Stimulated activated memory B cell treated with anti-CD40 and anti-IgM and Interleukin-4, amounts not matched to agents 10 μg/mL and 1 μg/mL and 100 μg/mL, for 72 hours (primary cell): Measurements from ENCODE around the gene CSNK2A1.
A peak's percentile ranks its signal among the peaks of the same experiment; 100 is the strongest.

ENCODE experiments used
- ATAC-seq: fragments of 150-1000 bp; cut with Tn5 transposase; 2 replicates; pipeline ENCODE4 v1.10.0; 2021
- H3K27ac Mint-ChIP-seq: one replicate; pipeline ENCODE4 v1.8.0; 2022; ENCODE audit warnings: mild to moderate bottlenecking, mixed read lengths
- H3K27me3 Mint-ChIP-seq: one replicate; pipeline ENCODE4 v1.8.0; 2022; ENCODE audit warnings: mixed read lengths
- H3K36me3 Mint-ChIP-seq: one replicate; pipeline ENCODE4 v1.8.0; 2022; ENCODE audit warnings: mixed read lengths
- H3K4me1 Mint-ChIP-seq: one replicate; pipeline ENCODE4 v1.8.0; 2022; ENCODE audit warnings: mixed read lengths
- H3K4me3 Mint-ChIP-seq: one replicate; pipeline ENCODE4 v1.8.0; 2022; ENCODE audit warnings: mild to moderate bottlenecking, moderate library complexity, mixed read lengths
- H3K9me3 Mint-ChIP-seq: one replicate; pipeline ENCODE4 v1.8.0; 2022; ENCODE audit warnings: mixed read lengths

CSNK2A1 gene

DNA sequence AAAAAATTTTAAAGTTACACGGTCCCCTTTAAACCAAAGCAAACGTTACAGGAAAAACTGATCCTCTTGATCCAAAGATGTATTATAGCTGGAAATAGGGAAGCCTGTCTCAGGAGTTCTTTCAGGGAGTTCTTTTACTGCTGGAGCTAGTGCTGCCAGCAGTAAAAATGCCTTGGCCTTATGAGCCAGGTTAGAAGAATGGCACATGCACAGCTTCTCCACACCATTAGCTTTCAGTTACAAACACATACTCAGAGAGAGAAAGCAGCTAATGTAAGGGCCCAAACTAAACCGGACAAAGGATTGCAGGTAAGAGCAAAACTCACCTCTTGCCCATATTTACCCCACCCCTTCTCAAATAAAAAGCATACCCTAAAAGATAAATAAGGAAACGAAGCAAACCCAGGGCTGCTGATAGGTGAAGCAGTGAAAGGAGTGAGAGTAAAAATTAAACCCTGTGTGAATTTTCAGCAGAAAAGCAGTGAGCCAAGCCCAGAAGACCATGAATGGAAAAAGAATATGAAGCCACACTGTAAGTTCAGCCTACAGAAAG lies 100.3 kb downstream of the CSNK2A1 start:
- no peak for ATAC-seq
- H3K27me3 Mint-ChIP-seq: no peaks in the 10 kb centered on the region
- no peaks in the 10 kb centered on the region for H3K9me3 Mint-ChIP-seq
- no peak overlapping the region for H3K27ac Mint-ChIP-seq
- H3K4me3 Mint-ChIP-seq: no peak overlapping the region
- peaks cover 19% of the 10 kb centered on the region for H3K4me1 Mint-ChIP-seq
- peaks cover 64% of the 10 kb centered on the region for H3K36me3 Mint-ChIP-seq

DNA sequence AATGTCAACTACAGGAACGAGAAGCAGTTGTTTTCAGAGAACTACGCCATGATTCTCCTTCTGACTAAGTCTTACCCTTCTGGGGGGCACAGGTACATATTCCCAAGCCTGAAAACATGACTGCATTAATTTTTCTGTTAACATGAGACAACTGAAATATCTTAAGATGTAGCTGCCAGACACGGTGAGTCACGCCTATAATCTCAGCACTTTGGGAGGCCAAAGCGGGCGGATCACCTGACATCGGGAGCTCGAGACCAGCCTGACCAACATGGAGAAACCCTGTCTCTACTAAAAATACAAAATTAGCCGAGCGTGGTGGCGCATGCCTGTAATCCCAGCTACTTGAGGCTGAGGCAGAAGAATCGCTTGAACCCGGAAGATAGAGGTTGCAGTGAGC lies 103.0 kb downstream of the CSNK2A1 start:
- Mint-ChIP-seq H3K4me1 (peaks cover 36% of the 10 kb centered on the region), H3K27me3 (no peaks in the 10 kb centered on the region), H3K27ac (no peak overlapping the region), H3K4me3 (no peak overlapping the region), H3K9me3 (no peaks in the 10 kb centered on the region), H3K36me3 (peaks cover 82% of the 10 kb centered on the region)
- no peak for ATAC-seq

DNA sequence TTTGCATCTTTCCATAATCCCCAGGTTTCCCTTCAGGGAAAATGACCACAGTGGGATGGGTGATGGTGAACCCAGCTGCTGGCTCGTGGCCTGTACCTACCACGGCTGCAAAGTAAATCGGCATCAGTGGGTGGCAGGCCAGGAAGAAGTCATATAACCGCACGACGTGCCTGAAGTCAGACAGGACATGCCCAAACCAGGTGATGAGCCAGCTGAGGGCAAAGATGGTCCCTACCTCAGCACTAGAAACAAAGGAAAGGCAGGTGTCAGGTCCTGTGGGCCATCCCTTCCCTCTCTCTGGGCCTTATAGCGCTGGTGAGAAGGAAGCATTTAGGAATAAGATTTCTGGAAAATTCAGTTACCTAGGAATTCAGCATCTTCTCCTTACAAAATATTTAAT lies 103.4 kb downstream of the CSNK2A1 start:
- peaks cover 41% of the 10 kb centered on the region for H3K4me1 Mint-ChIP-seq
- no peak overlapping the region for H3K4me3 Mint-ChIP-seq
- no peak overlapping the region for H3K27ac Mint-ChIP-seq
- H3K36me3 Mint-ChIP-seq: peaks cover 82% of the 10 kb centered on the region
- no peaks in the 10 kb centered on the region for H3K9me3 Mint-ChIP-seq
- no peak for ATAC-seq
- no peaks in the 10 kb centered on the region for H3K27me3 Mint-ChIP-seq

DNA sequence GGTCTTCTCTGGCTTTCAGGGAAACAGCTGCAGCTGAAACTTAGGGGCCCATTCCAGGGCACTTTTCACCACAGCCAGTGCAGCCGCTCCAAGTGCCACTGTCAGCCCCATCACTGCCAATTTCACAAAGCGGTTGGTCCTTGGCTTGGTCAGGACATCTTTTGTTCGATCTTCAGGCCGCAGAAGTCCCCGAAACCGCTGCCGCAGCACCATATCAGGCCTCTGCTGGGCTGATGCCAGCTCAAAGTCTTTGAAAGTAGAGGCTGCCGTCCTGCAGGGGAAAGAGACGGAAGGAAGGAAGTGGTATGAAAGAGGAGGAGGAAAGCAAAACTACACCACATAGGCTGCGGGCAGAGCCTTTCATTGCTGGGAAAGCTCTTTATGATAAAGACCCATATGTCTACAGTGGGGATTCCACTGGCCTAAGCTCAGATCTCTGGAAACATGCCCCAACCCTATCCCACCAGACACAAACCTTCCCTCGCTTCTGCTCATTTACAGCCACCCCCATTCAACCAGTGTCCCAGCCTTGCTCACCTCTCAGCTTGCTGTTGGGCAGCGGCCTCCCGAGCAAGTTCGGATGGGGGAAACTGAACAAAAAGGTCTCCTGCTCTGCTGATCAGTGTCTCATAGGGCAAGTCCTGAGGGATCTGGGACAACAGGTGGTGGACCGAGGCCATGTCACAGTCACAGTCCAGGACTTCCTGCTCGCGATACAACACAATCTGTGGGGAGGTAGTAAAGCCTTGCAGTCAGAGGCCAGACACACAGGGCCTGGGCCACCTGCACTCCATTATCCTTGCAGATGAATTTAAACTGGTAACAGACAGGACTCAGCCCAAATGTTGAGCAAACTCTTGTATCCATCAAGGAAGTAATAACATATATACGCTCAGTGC lies 104.8 kb downstream of the CSNK2A1 start:
- peaks cover 54% of the 10 kb centered on the region for H3K4me1 Mint-ChIP-seq
- ATAC-seq: peak; percentile 60
- H3K36me3 Mint-ChIP-seq: peaks cover 71% of the 10 kb centered on the region
- no peaks in the 10 kb centered on the region for H3K9me3 Mint-ChIP-seq
- H3K4me3 Mint-ChIP-seq: peak overlapping the region; percentile 19
- H3K27me3 Mint-ChIP-seq: no peaks in the 10 kb centered on the region
- H3K27ac Mint-ChIP-seq: peak overlapping the region; percentile 68

DNA sequence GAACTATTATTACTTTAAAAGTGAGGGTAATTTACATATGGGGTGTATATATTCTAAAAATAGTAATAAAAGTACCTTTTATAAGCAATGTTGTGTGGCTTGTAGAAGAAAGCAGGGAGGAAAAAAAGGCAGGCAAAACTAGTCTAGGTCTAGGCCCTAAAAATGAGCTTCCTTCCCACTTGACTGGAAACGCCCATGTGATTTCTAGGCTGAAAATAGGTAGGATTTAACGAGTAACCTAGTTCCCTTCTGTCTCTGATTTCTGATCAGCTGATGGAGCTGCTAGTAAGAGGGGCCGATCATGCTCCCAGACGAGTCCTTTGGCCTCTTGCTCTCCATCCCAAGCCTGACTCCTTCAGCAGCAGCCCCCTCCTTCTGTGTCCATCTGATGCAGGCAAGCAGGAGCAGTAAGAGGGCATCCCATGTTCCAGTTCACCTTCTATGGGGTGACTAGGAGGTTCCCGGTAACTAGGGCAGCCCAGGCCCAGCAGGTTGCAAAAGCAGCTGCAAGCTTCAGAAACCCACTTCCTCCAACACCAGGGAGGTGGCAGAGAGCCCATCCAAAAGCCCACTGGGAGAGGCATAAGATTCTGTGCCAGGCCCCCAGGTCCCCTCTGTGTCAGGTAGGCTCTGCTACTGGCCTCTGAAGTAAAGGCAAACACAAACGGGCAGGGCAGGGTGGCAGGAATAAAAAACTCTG lies 105.7 kb downstream of the CSNK2A1 start:
- ATAC-seq: no peak
- Mint-ChIP-seq H3K36me3 (peaks cover 64% of the 10 kb centered on the region), H3K4me1 (peaks cover 63% of the 10 kb centered on the region), H3K4me3 (no peak overlapping the region), H3K27ac (peak overlapping the region; percentile 68), H3K27me3 (no peaks in the 10 kb centered on the region), H3K9me3 (no peaks in the 10 kb centered on the region)

DNA sequence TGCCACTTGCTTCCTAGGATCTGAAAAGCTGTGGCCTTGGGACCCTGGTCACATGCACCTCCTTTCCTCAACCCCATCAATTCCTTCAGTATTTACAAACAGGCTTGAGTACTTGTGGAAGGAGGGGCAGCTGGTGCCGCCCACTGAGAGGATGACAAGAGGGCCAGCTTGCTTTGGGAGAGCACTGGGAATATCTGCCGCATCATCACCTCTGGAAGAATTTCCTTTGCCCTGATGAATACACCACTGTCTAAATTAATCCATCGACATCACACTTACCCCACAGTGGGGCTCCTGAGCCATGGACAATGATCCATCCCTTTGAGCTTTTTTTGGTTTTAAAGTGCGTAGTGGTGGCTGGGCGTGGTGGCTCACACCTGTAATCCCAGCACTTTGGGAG lies 107.1 kb downstream of the CSNK2A1 start:
- Mint-ChIP-seq H3K36me3 (peaks cover 57% of the 10 kb centered on the region), H3K27ac (no peak overlapping the region), H3K9me3 (no peaks in the 10 kb centered on the region), H3K4me1 (peaks cover 73% of the 10 kb centered on the region), H3K27me3 (no peaks in the 10 kb centered on the region), H3K4me3 (no peak overlapping the region)
- no peak for ATAC-seq

DNA sequence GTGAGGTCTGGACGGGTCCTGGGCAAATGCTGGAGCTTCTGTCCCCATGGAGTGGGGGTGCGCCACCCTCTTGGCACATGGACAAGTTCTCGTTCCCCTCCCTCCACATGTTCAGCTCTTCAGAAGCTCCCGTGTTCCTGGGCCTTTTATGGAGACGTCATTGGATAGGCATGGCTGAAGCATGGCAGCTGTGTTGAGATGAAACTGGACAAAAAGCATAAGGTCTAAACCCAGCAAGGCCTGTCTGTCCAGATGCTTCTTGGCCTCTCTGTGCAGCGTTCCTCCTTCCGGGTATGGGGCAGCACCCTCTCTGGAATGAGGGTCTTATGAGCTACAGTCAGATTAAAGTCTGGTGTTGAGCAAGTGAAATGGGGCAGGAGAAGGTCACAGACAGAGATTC lies 108.0 kb downstream of the CSNK2A1 start:
- Mint-ChIP-seq H3K27ac (peak overlapping the region; percentile 27), H3K4me1 (peaks cover 81% of the 10 kb centered on the region), H3K4me3 (no peak overlapping the region), H3K9me3 (no peaks in the 10 kb centered on the region), H3K36me3 (peaks cover 60% of the 10 kb centered on the region), H3K27me3 (no peaks in the 10 kb centered on the region)
- ATAC-seq: no peak

DNA sequence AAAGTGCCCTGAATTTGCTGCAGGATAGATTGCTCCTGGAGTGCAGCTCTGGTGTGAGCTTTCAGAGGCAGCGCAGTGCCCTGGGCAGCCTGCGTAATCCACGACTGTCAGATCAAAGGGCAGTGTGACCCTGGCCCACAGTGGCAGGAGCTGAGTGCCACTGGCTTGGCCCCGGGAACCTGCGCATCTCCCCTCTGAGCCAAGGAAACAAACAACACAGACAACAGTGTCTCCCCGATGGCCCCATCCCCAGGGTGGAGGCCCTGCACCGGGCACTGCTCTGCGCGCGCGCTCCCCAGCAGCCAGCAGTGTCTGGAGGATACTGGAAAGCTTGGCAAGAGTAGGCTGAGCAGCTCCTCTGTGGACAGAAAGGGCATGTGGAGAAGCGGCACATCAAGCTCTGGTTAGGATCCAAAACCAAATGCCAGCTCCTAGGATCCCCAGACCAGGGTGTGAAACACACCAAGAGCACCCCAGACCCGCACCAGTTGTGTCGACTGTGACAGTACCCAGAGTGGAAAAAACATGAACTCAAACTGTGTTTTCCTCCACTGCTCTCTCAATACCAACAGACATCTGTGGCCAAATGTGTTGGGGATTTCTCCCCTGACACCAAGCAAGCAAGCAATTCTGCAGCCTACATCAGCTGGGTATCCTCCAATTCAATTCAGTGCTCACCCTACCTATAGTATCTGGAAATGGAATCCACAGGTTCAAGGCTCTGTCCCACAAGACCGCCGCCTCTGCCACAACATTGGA lies 108.8 kb downstream of the CSNK2A1 start:
- no peak overlapping the region for H3K4me3 Mint-ChIP-seq
- H3K9me3 Mint-ChIP-seq: no peaks in the 10 kb centered on the region
- peak overlapping the region; percentile 85 for H3K27ac Mint-ChIP-seq
- H3K27me3 Mint-ChIP-seq: no peaks in the 10 kb centered on the region
- peaks cover 63% of the 10 kb centered on the region for H3K36me3 Mint-ChIP-seq
- H3K4me1 Mint-ChIP-seq: peaks cover 77% of the 10 kb centered on the region
- ATAC-seq: no peak

DNA sequence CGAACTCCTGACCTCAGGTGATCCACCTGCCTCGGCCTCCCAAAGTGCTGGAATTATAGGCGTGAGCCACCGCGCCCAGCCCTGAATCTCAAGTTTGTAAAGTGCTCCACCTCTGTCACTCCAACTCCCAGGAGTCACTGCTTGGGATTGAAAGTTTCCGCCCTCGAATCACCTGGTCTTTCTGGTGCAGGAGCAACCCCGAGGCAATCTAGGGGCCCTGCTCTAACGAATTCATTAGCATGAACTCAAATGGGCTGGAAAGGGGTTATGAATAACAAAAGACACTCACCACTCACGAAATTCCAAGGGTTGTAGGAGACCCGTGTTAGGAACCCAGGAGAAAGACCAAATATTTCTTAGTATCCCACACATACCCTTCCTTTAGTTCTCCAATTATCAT lies 109.4 kb downstream of the CSNK2A1 start:
- Mint-ChIP-seq H3K27me3 (no peaks in the 10 kb centered on the region), H3K36me3 (peaks cover 57% of the 10 kb centered on the region)

DNA sequence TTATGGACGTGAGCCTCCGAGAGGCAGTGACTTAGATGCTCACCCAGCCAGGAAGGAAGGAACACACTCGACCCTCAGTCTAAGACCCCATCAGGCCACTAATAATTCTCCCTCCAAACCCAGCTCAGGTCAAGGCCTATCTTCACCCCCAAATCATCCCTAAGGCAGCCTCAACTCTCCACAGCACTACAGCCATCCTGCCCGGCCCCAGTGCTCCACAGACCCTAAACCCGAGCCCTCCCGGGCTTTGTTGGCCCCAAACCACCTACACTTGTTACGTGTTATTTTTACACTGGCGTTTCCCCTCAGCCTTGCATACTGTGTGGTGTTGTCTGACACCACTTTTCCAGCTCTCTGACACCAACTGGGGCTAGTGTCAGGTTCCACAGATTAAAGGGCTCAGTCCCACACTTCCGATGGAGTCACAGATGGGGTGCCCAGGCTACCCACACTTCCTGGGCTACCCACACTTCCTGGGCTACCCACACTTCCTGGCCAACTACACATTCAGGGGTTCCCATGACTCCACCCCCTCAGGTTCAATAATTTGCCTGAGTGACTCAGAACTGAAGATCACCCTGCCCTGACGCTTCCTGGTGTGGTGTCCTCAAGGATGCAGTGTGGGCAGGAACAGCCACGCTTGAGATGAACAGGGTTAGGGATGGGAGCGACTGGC lies 110.2 kb downstream of the CSNK2A1 start:
- Mint-ChIP-seq H3K9me3 (no peaks in the 10 kb centered on the region), H3K36me3 (peaks cover 51% of the 10 kb centered on the region), H3K27me3 (no peaks in the 10 kb centered on the region), H3K4me3 (peak overlapping the region; percentile 55), H3K4me1 (peaks cover 63% of the 10 kb centered on the region), H3K27ac (peak overlapping the region; percentile 85)
- ATAC-seq: peak; percentile 82

More for the DNA sequence above, 109.4 kb downstream of the CSNK2A1 start:
- Mint-ChIP-seq H3K27ac (peak overlapping the region; percentile 85), H3K4me3 (peak overlapping the region; percentile 16), H3K4me1 (peaks cover 71% of the 10 kb centered on the region), H3K9me3 (no peaks in the 10 kb centered on the region)
- no peak for ATAC-seq

DNA sequence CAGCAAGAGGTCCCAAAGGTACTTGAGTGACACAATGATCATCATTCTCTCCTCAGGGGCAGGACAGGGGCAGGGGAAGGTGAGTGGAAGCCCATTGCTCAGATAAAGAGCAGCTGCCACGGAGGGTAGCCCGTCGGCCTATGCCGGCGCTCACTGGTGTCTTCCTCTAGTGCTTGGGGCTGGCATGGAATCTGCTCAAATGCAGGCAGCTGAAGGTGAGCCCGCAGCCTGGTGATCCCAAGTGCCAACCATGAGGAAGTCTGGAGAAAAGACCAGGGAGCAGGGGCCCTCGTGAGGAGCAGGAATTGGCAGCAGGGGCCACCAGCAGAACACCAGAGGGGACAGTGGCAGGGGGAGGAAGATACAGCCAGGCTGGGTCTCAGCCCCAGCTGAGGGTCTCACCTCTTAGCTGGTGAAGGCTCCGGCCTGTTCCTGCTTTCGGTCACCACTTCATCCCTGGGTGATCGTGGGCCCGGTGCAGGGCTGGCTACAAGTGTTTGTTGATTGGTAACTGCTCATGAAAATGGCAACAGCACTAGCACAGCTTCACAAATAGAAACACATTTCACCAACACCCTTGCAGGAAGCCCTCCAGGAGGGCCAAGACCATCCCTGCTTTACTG lies 110.8 kb downstream of the CSNK2A1 start:
- no peaks in the 10 kb centered on the region for H3K9me3 Mint-ChIP-seq
- H3K36me3 Mint-ChIP-seq: peaks cover 55% of the 10 kb centered on the region
- H3K27me3 Mint-ChIP-seq: no peaks in the 10 kb centered on the region
- ATAC-seq: no peak
- H3K27ac Mint-ChIP-seq: peak overlapping the region; percentile 85
- H3K4me3 Mint-ChIP-seq: no peak overlapping the region
- H3K4me1 Mint-ChIP-seq: peaks cover 57% of the 10 kb centered on the region

DNA sequence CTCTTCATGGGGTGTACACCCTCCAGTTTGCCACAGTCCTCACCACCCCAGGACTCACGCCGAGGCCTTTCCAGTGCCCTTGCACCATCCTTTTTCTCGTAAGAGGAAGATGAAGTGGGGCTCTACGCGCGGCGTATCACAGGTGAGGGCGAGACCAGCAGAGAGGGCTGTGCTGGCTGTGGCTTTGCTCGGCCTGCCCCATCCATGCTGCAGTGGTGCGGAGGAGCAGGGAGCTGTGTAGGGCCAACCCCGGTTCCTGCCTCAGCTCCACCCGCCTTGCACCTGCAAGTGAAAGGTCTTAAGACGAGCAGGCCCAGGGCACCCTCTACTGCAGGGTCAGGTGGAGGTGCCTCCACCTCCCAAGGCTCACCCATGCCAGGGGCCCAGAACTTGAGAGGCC lies 111.4 kb downstream of the CSNK2A1 start:
- H3K36me3 Mint-ChIP-seq: peaks cover 51% of the 10 kb centered on the region
- no peaks in the 10 kb centered on the region for H3K9me3 Mint-ChIP-seq
- no peak for ATAC-seq
- H3K4me3 Mint-ChIP-seq: no peak overlapping the region
- H3K27me3 Mint-ChIP-seq: no peaks in the 10 kb centered on the region
- peaks cover 51% of the 10 kb centered on the region for H3K4me1 Mint-ChIP-seq
- H3K27ac Mint-ChIP-seq: peak overlapping the region; percentile 85

DNA sequence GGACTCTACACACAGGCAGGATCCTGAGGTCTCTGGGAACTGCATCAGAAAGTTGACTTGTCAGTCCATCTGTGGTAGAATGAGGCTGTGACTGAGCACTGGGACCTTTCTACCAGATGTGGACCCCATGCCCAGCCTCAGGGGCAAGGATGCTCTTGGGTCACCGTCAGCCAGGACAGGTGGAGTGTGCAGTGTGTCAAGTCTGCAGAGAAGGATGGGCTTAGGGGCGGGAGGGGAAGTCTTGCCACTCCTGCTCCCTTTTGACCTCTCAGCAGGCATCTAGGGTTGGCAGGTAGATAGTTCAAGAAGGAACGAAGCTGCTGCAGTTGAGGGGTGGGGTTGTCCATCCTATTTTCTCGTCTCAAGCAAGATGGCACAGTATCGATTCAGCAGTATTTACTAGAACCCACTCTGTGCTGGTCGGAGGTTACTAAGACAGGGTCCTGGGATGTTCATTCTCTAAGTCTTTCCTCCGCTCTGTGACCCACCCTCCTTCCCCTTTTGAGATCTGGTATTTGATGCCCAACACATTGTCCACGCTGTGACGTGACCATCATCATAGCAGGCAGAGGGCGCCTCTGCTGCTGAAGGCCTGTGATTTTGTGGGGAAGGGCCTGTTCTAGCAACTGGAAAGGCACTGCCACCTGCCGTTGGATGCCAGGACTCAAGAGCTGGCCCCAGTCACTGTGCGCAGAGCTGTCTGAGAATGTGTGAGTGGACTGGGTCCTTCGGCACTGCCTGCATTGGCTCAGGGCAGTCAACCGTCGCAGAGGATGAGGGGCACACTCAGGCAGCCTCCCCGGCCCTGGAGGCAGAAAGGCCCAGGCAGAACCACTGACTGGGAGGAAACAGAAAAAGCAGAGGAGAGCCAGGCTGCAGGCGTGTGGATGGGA lies 112.3 kb downstream of the CSNK2A1 start:
- H3K9me3 Mint-ChIP-seq: no peaks in the 10 kb centered on the region
- no peak overlapping the region for H3K4me3 Mint-ChIP-seq
- H3K27ac Mint-ChIP-seq: peak overlapping the region; percentile 20
- H3K36me3 Mint-ChIP-seq: peaks cover 45% of the 10 kb centered on the region
- H3K4me1 Mint-ChIP-seq: peaks cover 49% of the 10 kb centered on the region
- ATAC-seq: no peak
- no peaks in the 10 kb centered on the region for H3K27me3 Mint-ChIP-seq
